AG09319 (cell line): Measurements from ENCODE around the gene DIPK1B.

Experiments used
- DNase-seq: peaks from one replicate; pipeline ENCODE4 v3.0.0-alpha.2; 2010; ENCODE audit warnings: low read depth; ENCODE audit errors: extremely low read depth
- CTCF ChIP-seq: IDR thresholded peaks from 2 replicates; pipeline ENCODE4 v1.5.1; 2011; ENCODE audit warnings: low read depth, mild to moderate bottlenecking, inconsistent platforms, low read length, moderate library complexity

The DIPK1B gene

GRCh38 chr9:136742591-136743391, 30.4 kb downstream of the DIPK1B start, which contains the start of gene LCN10:
Gene LCN10, minus strand, starts transcription at chr9:136742940. Its CDS starts 37 bp downstream, at chr9:136742903.
- no peak for DNase-seq
- peak; percentile 32 for TF ChIP-seq CTCF

GRCh38 chr9:136743639-136744211, 31.4 kb downstream of the DIPK1B start:
- no peak for DNase-seq
- no peak for TF ChIP-seq CTCF

GRCh38 chr9:136744773-136745172, 32.4 kb downstream of the DIPK1B start:
- no peak for TF ChIP-seq CTCF

GRCh38 chr9:136745389-136746154, 33.2 kb downstream of the DIPK1B start:
- DNase-seq: no peak
- TF ChIP-seq CTCF: no peak

More at GRCh38 chr9:136744773-136745172, 32.4 kb downstream of the DIPK1B start:
- DNase-seq: no peak

GRCh38 chr9:136746155-136746490, 33.8 kb downstream of the DIPK1B start:
- no peak for TF ChIP-seq CTCF
- no peak for DNase-seq

- no peak for DNase-seq
- no peak for TF ChIP-seq CTCF
Observed at GRCh38 chr9:136746621-136747020, 34.2 kb downstream of the DIPK1B start.
